Measurements from ENCODE around the gene CPPED1. TPM values are rescaled to one million over a fixed set of nuclear protein-coding genes. Genes with fewer than 3 reads are reported as not detected.

Gene CPPED1
- total RNA-seq (ENCODE audit: low replicate concordance) = 3.6 and 11.1 TPM in 2 replicates

- H3K4me3 ChIP-seq (ENCODE audit: low read depth, low read length) = peak within 1 kb of the TSS; percentile 73
- no peak for TF ChIP-seq CTCF (IDR thresholded peaks at IDR 0.05; ENCODE audit: insufficient read depth, low read length)
- DNase-seq (ENCODE audit: low read depth) = peak; percentile 86
Observed at GRCh38 chr16:12803203-12804093, at the start of gene CPPED1. TSS of gene CPPED1 (minus strand) at chr16:12803887. CDS start at chr16:12803776, 111 bp downstream.

GRCh38 chr16:12850186-12850585, 46.5 kb upstream of the CPPED1 start:
- TF ChIP-seq CTCF (IDR thresholded peaks at IDR 0.05; ENCODE audit: insufficient read depth, low read length) = no peak
- H3K4me3 ChIP-seq (ENCODE audit: low read depth, low read length) = no peak overlapping the region
- no peak for DNase-seq (ENCODE audit: low read depth)

GRCh38 chr16:12846592-12846991, 42.9 kb upstream of the CPPED1 start:
- DNase-seq (ENCODE audit: low read depth) = no peak
- H3K4me3 ChIP-seq (ENCODE audit: low read depth, low read length) = no peak overlapping the region
- TF ChIP-seq CTCF (IDR thresholded peaks at IDR 0.05; ENCODE audit: insufficient read depth, low read length) = no peak

GRCh38 chr16:12845282-12845681, 41.6 kb upstream of the CPPED1 start:
- DNase-seq (ENCODE audit: low read depth) = no peak
- no peak for TF ChIP-seq CTCF (IDR thresholded peaks at IDR 0.05; ENCODE audit: insufficient read depth, low read length)
- H3K4me3 ChIP-seq (ENCODE audit: low read depth, low read length) = no peak overlapping the region

- TF ChIP-seq CTCF (IDR thresholded peaks at IDR 0.05; ENCODE audit: insufficient read depth, low read length) = no peak
- no peak for DNase-seq (ENCODE audit: low read depth)
- no peak overlapping the region for H3K4me3 ChIP-seq (ENCODE audit: low read depth, low read length)
Observed at GRCh38 chr16:12837756-12838155, 34.1 kb upstream of the CPPED1 start.

- no peak for TF ChIP-seq CTCF (IDR thresholded peaks at IDR 0.05; ENCODE audit: insufficient read depth, low read length)
- no peak overlapping the region for H3K4me3 ChIP-seq (ENCODE audit: low read depth, low read length)
- DNase-seq (ENCODE audit: low read depth) = no peak
Observed at GRCh38 chr16:12837291-12837690, 33.6 kb upstream of the CPPED1 start.

Measured in fibroblast of the aortic adventitia (primary cell).